Measurements from ENCODE around the gene QSOX1.

Gene QSOX1

GRCh38 chr1:180169640-180170195 is 15.0 kb downstream of the QSOX1 start:
- no peak for DNase-seq (ENCODE audit: low read depth, low spot score)
- no peak overlapping the region for H3K4me3 ChIP-seq (ENCODE audit: low read depth, low read length)
- ChIA-PET CTCF (interaction anchor here (0.8 to 9.1 kb wide), 12 partner anchors 9 to 316 kb away, joined by 3 to 138 read pairs (median 4); no protein-coding TSS in a partner anchor), POLR2A (interaction anchor here (0.8 kb wide), 1 partner anchor 9 kb away, joined by 3 read pairs; no protein-coding TSS in a partner anchor)
- TF ChIP-seq CTCF (IDR thresholded peaks at IDR 0.05; ENCODE audit: insufficient read depth, low read length, missing control alignments): no peak

GRCh38 chr1:180170546-180171151 is 16.0 kb downstream of the QSOX1 start:
- ChIA-PET POLR2A (interaction anchor here (0.6 to 0.7 kb wide), 3 partner anchors 12 to 851 kb away, joined by 3 read pairs; no protein-coding TSS in a partner anchor), CTCF (interaction anchor here (0.8 to 9.1 kb wide), 9 partner anchors 8 to 361 kb away, joined by 3 to 138 read pairs (median 3); no protein-coding TSS in a partner anchor)
- H3K4me3 ChIP-seq (ENCODE audit: low read depth, low read length): no peak overlapping the region
- no peak for DNase-seq (ENCODE audit: low read depth, low spot score)
- TF ChIP-seq CTCF (IDR thresholded peaks at IDR 0.05; ENCODE audit: insufficient read depth, low read length, missing control alignments): no peak

- no peak for DNase-seq (ENCODE audit: low read depth, low spot score)
- H3K4me3 ChIP-seq (ENCODE audit: low read depth, low read length): no peak overlapping the region
- TF ChIP-seq CTCF (IDR thresholded peaks at IDR 0.05; ENCODE audit: insufficient read depth, low read length, missing control alignments): no peak
- ChIA-PET POLR2A (no interaction called here), CTCF (interaction anchor here (1.1 to 9.1 kb wide), 4 partner anchors 7 to 362 kb away, joined by 3 to 138 read pairs (median 6); no protein-coding TSS in a partner anchor)
These were observed 17.0 kb downstream of the QSOX1 start for GRCh38 chr1:180171691-180172090.

GRCh38 chr1:180173451-180173850 is 18.8 kb downstream of the QSOX1 start:
- H3K4me3 ChIP-seq (ENCODE audit: low read depth, low read length): no peak overlapping the region
- ChIA-PET CTCF (interaction anchor here (1.6 to 3.9 kb wide), 2 partner anchors 11 to 14 kb away, joined by 3 to 14 read pairs; no protein-coding TSS in a partner anchor), POLR2A (no interaction called here)
- no peak for TF ChIP-seq CTCF (IDR thresholded peaks at IDR 0.05; ENCODE audit: insufficient read depth, low read length, missing control alignments)
- DNase-seq (ENCODE audit: low read depth, low spot score): no peak

- DNase-seq (ENCODE audit: low read depth, low spot score): no peak
- ChIA-PET CTCF (interaction anchor here (1.6 to 3.9 kb wide), 2 partner anchors 11 to 14 kb away, joined by 3 to 14 read pairs; no protein-coding TSS in a partner anchor), POLR2A (no interaction called here)
- TF ChIP-seq CTCF (IDR thresholded peaks at IDR 0.05; ENCODE audit: insufficient read depth, low read length, missing control alignments): no peak
- H3K4me3 ChIP-seq (ENCODE audit: low read depth, low read length): no peak overlapping the region
These were observed 19.3 kb downstream of the QSOX1 start for GRCh38 chr1:180173952-180174351.

GRCh38 chr1:180175291-180175690 is 20.6 kb downstream of the QSOX1 start:
- CTCF ChIA-PET: interaction anchor here (1.1 to 3.9 kb wide), 4 partner anchors 9 to 308 kb away, joined by 3 to 14 read pairs (median 5); no protein-coding TSS in a partner anchor
- POLR2A ChIA-PET: no interaction called here

More at GRCh38 chr1:180175291-180175690, 20.6 kb downstream of the QSOX1 start:
- DNase-seq (ENCODE audit: low read depth, low spot score): no peak
- no peak for TF ChIP-seq CTCF (IDR thresholded peaks at IDR 0.05; ENCODE audit: insufficient read depth, low read length, missing control alignments)
- no peak overlapping the region for H3K4me3 ChIP-seq (ENCODE audit: low read depth, low read length)
